Smooth muscle cell (in vitro differentiated cells): Measurements from ENCODE around the gene SH3D21. TPM values are rescaled to one million over a fixed set of nuclear protein-coding genes. Genes with fewer than 3 reads are reported as not detected.

Experiments used
- DNase-seq: peaks from one replicate; lab custom pipeline; 2025; ENCODE audit not compliant: unreplicated experiment; lab: John Stamatoyannopoulos, UW
- H2AFZ ChIP-seq: fragments of 200-600 bp; sonication (generic); 2 replicates; pipeline ENCODE4 v1.6.0; 2016; ENCODE audit warnings: antibody characterized with exemption, low read depth, mild to moderate bottlenecking
- H3F3A ChIP-seq: fragments of 200-600 bp; sonication (generic); 2 replicates; pipeline ENCODE4 v1.6.0; 2017; ENCODE audit warnings: antibody characterized with exemption, low read depth
- H3K27ac ChIP-seq: fragments of 200-600 bp; sonication (generic); 2 replicates; pipeline ENCODE4 v1.5.1; 2016; ENCODE audit warnings: low read depth, mild to moderate bottlenecking
- H3K27me3 ChIP-seq: fragments of 200-600 bp; sonication (generic); 2 replicates; pipeline ENCODE4 v1.6.1; 2016; ENCODE audit warnings: low read depth, mild to moderate bottlenecking
- H3K36me3 ChIP-seq: fragments of 200-600 bp; sonication (generic); 2 replicates; pipeline ENCODE4 v1.5.1; 2016; ENCODE audit warnings: low read depth
- H3K4me1 ChIP-seq: fragments of 200-600 bp; sonication (generic); 2 replicates; pipeline ENCODE4 v1.5.1; 2016; ENCODE audit warnings: low read depth
- H3K4me2 ChIP-seq: fragments of 200-600 bp; sonication (generic); 2 replicates; pipeline ENCODE4 v1.6.0; 2016; ENCODE audit warnings: mild to moderate bottlenecking
- H3K4me3 ChIP-seq: fragments of 200-600 bp; sonication (generic); 2 replicates; pipeline ENCODE4 v1.5.1; 2016; ENCODE audit warnings: mild to moderate bottlenecking
- H3K79me2 ChIP-seq: fragments of 200-600 bp; sonication (generic); 2 replicates; pipeline ENCODE4 v1.6.0; 2016; ENCODE audit warnings: low read depth, mild to moderate bottlenecking
- H3K9ac ChIP-seq: fragments of 200-600 bp; sonication (generic); 2 replicates; pipeline ENCODE4 v1.6.0; 2016; ENCODE audit warnings: low read depth
- H3K9me3 ChIP-seq: fragments of 200-600 bp; sonication (generic); replicated peaks from 2 replicates; pipeline ENCODE4 v1.5.1; 2016; ENCODE audit warnings: low read depth
- H4K20me1 ChIP-seq: fragments of 200-600 bp; sonication (generic); 2 replicates; pipeline ENCODE4 v1.6.0; 2016; ENCODE audit warnings: low read depth
- WGBS: methylation state at CpG from one replicate; pipeline ENCODE4 v1.1.7; 2016; ENCODE audit warnings: low lambda C conversion rate; 5-methylcytosine and 5-hydroxymethylcytosine counted together
- polyA plus RNA-seq: library from polyadenylated mRNA; unstranded; fragments of >200 nt; fragmentation: Nextera tagmentation; extraction: Ambion mirVana; gene quantifications from 2 replicates; pipeline ENCODE4 v1.2.1, GENCODE V29; 2016
- total RNA-seq: library from RNA; depleted of rRNA; stranded (reverse); fragments of >200 nt; gene quantifications from 2 replicates; pipeline ENCODE4 v1.2.3, GENCODE V29; 2014
- TF ChIP-seq, protein P1 (sequence below): fragments of 200-600 bp; sonication (generic); IDR thresholded peaks from 2 replicates; pipeline ENCODE4 v1.5.1; 2017; ENCODE audit warnings: borderline replicate concordance, mild to moderate bottlenecking, antibody characterized with exemption; ENCODE audit not compliant: insufficient read depth, poor library complexity, severe bottlenecking

SH3D21 gene
- total and polyA plus RNA-seq, 2 experiments from 2014 or later: 6.9 to 12.0 TPM

DNA sequence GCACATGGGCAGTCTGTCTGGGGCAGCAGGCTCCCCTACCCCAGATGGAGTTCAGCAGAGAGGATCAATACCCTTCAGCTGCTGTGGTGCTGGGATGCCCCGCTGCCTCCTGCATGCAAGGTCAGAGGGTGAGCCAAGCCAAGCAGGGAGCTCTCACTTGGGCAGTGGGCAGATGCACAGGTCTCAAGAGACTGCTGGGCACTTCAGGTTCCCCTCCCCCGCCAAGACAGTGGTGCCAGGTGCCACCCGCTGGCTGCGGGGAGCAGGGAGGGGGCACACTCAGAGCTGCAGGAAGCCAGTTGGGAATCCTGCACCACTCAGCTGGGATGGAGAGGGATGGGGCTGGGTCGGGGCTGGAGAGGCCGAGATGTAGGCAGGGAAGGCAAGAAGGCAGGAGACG lies 33.0 kb downstream of the SH3D21 start:
- Histone ChIP-seq H3K9me3 (no peaks in the 10 kb centered on the region), H3K27ac (no peak overlapping the region), H3K27me3 (no peaks in the 10 kb centered on the region), H3F3A (peaks cover 4% of the 10 kb centered on the region), H4K20me1 (no peaks in the 10 kb centered on the region), H2AFZ (no peak overlapping the region), H3K79me2 (no peaks in the 10 kb centered on the region), H3K4me1 (no peaks in the 10 kb centered on the region), H3K36me3 (no peaks in the 10 kb centered on the region), H3K4me2 (no peak overlapping the region), H3K9ac (no peak overlapping the region), H3K4me3 (no peak overlapping the region)
- WGBS: 95% methylated on average over 7 of the region's 7 CpGs
- no peak for DNase-seq
- TF ChIP-seq, protein P1, sequence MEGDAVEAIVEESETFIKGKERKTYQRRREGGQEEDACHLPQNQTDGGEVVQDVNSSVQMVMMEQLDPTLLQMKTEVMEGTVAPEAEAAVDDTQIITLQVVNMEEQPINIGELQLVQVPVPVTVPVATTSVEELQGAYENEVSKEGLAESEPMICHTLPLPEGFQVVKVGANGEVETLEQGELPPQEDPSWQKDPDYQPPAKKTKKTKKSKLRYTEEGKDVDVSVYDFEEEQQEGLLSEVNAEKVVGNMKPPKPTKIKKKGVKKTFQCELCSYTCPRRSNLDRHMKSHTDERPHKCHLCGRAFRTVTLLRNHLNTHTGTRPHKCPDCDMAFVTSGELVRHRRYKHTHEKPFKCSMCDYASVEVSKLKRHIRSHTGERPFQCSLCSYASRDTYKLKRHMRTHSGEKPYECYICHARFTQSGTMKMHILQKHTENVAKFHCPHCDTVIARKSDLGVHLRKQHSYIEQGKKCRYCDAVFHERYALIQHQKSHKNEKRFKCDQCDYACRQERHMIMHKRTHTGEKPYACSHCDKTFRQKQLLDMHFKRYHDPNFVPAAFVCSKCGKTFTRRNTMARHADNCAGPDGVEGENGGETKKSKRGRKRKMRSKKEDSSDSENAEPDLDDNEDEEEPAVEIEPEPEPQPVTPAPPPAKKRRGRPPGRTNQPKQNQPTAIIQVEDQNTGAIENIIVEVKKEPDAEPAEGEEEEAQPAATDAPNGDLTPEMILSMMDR: no peak

DNA sequence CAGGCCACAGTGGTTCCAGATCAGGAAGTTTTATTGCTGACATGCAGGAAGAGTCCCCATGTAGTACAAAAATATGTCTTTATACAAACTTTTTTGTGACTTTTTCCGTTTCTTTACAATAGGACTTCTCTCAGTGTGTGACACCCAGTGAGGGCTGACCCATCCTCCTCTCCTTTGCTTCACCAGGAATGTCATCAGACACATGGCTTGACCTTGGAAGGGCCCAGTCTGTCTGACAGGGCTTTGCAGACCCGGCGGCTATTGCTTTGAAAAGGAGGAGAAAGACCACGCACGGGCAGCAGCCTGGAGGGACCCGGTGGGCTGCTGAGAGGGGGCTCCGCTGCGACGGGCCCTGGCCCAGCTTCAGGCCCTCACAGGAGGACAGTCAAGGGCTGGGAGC lies 33.4 kb downstream of the SH3D21 start:
- TF ChIP-seq, protein P1: no peak
- Histone ChIP-seq H3K36me3 (no peaks in the 10 kb centered on the region), H3K27ac (no peak overlapping the region), H3K4me2 (no peak overlapping the region), H3K9me3 (no peaks in the 10 kb centered on the region), H3F3A (peaks cover 4% of the 10 kb centered on the region), H3K4me1 (no peaks in the 10 kb centered on the region), H4K20me1 (no peaks in the 10 kb centered on the region), H3K79me2 (no peaks in the 10 kb centered on the region), H3K27me3 (no peaks in the 10 kb centered on the region), H3K4me3 (no peak overlapping the region), H3K9ac (no peak overlapping the region), H2AFZ (no peak overlapping the region)
- WGBS: 93% methylated on average over 9 of the region's 9 CpGs
- DNase-seq: no peak

DNA sequence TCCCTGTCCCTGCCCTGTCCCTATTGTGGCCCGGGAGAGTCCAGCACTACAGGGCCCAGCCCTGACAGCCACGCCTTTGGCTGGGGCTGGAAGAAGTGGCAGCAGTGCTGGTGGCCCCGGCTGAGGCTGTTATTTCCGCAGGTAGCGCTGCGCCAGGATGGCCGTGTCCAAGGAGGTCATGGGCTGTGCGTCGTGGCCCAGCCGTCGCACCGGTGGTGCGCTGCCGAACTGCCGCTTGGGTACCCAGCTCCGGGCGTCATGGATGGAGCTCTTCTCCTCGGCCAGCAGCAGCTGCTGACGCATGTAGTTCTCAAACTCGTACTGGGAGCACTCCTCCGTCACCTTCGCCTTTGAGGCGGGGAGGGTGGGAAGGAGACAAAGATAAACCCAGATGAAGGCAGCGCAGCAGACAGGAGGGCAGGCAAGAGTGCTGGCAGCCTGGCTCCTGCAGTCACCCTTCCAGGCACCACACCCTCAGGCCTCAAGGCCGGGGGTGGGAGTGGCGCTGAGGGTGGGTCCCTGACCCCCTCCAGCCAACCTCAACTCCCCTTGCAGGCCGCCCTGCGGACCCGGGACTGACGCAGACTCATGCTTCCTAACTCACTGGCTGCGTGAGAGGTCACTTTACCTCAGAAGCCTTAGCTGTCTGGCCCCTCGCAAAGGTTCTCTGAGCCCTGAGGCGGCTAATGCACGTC lies 35.6 kb downstream of the SH3D21 start:
- H3K9me3 ChIP-seq: no peaks in the 10 kb centered on the region
- H3K4me2 ChIP-seq: no peak overlapping the region
- no peaks in the 10 kb centered on the region for H4K20me1 ChIP-seq
- peaks cover 4% of the 10 kb centered on the region for H3F3A ChIP-seq
- DNase-seq: no peak
- no peak overlapping the region for H3K9ac ChIP-seq
- no peak overlapping the region for H3K27ac ChIP-seq
- TF ChIP-seq, protein P1: no peak
- no peak overlapping the region for H2AFZ ChIP-seq
- H3K27me3 ChIP-seq: no peaks in the 10 kb centered on the region
- 97% methylated on average over 32 of the region's 34 CpGs for WGBS
- no peak overlapping the region for H3K4me3 ChIP-seq
- H3K79me2 ChIP-seq: no peaks in the 10 kb centered on the region
- no peaks in the 10 kb centered on the region for H3K36me3 ChIP-seq
- H3K4me1 ChIP-seq: no peaks in the 10 kb centered on the region
